ENCODE data around the gene OAT. TPM values are rescaled to one million over a fixed set of nuclear protein-coding genes. Genes with fewer than 3 reads are reported as not detected.

OAT gene
- total and polyA plus RNA-seq, 2 experiments from 2014 or later: 568 to 694 TPM

- H4K20me1 ChIP-seq (ENCODE audit: insufficient read depth, poor library complexity, severe bottlenecking): no peaks in the 10 kb centered on the region
- H3K4me1 ChIP-seq (ENCODE audit: insufficient read depth): no peaks in the 10 kb centered on the region
- no peaks in the 10 kb centered on the region for H3K9me2 ChIP-seq (replicated peaks; ENCODE audit: insufficient read depth)
- no peak overlapping the region for H3K4me2 ChIP-seq
- H2AFZ ChIP-seq: no peak overlapping the region
- WGBS (ENCODE audit: low lambda C conversion rate, missing lambda C conversion rate): 91% methylated on average over 13 of the region's 13 CpGs
- H3K4me3 ChIP-seq: no peak overlapping the region
- DNase-seq (ENCODE audit: low spot score): no peak
- no peaks in the 10 kb centered on the region for H3K36me3 ChIP-seq (replicated peaks; ENCODE audit: insufficient read depth, low read depth)
- no peaks in the 10 kb centered on the region for H3K27me3 ChIP-seq
- no peaks in the 10 kb centered on the region for H3K9me3 ChIP-seq (ENCODE audit: low read depth)
- H3K79me2 ChIP-seq: no peaks in the 10 kb centered on the region
- TF ChIP-seq EZH2 (IDR thresholded peaks at IDR 0.05; ENCODE audit: borderline replicate concordance) (no peak), EZH2phosphoT487 (IDR thresholded peaks at IDR 0.05; ENCODE audit: low read depth, severe bottlenecking, unreplicated experiment) (no peak)
- TF ChIP-seq, protein P1, sequence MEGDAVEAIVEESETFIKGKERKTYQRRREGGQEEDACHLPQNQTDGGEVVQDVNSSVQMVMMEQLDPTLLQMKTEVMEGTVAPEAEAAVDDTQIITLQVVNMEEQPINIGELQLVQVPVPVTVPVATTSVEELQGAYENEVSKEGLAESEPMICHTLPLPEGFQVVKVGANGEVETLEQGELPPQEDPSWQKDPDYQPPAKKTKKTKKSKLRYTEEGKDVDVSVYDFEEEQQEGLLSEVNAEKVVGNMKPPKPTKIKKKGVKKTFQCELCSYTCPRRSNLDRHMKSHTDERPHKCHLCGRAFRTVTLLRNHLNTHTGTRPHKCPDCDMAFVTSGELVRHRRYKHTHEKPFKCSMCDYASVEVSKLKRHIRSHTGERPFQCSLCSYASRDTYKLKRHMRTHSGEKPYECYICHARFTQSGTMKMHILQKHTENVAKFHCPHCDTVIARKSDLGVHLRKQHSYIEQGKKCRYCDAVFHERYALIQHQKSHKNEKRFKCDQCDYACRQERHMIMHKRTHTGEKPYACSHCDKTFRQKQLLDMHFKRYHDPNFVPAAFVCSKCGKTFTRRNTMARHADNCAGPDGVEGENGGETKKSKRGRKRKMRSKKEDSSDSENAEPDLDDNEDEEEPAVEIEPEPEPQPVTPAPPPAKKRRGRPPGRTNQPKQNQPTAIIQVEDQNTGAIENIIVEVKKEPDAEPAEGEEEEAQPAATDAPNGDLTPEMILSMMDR (IDR thresholded peaks at IDR 0.05; ENCODE audit: poor library complexity): no peak
- H3K27ac ChIP-seq: no peak overlapping the region
Observed at GRCh38 chr10:124347956-124348355, 70.8 kb downstream of the OAT start.

Other genes starting within 250 kb of the OAT start
- 2.0 and 5.2 TPM in 2 replicates for gene NKX1-2, start 31.1 kb upstream of the OAT start, total RNA-seq
- gene NKX1-2, start 31.1 kb upstream of the OAT start, polyA plus RNA-seq: 0.22 and 0.64 TPM in 2 replicates
- gene LHPP, start 42.9 kb upstream of the OAT start, total RNA-seq: 29.4 and 34.9 TPM in 2 replicates
- gene LHPP, start 42.9 kb upstream of the OAT start, polyA plus RNA-seq: 23.6 and 30.3 TPM in 2 replicates

All from hepatocyte (in vitro differentiated cells).